NCI-H774 (cell line): ENCODE data around the gene PTK6.
"Not testable (repeated sequence)": the region's sequence is repeated elsewhere in the genome, so short reads cannot be mapped to it uniquely, and the experiment has no call there.

ENCODE experiments used
- DNase-seq: peaks from one replicate; lab custom pipeline; 2025; lab: John Stamatoyannopoulos, UW

Gene PTK6

DNA sequence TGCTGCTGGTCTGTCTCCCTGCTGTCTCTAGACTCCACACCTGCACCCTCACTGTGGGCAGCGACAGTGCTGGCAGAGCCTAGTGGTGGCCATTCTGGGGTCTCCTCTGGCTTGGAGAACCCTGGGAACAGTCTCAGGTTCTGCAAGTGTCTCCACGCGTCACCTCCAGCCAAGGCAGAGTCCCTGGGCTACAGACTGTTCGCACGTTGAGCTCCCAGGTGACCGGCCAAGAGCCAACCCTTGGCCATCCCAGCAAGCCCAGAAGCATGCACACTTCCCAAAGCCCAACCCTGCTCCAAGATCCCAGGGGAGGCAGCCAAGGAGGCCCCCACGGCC is 43.1 kb downstream of the PTK6 start:
- no peak for DNase-seq

DNA sequence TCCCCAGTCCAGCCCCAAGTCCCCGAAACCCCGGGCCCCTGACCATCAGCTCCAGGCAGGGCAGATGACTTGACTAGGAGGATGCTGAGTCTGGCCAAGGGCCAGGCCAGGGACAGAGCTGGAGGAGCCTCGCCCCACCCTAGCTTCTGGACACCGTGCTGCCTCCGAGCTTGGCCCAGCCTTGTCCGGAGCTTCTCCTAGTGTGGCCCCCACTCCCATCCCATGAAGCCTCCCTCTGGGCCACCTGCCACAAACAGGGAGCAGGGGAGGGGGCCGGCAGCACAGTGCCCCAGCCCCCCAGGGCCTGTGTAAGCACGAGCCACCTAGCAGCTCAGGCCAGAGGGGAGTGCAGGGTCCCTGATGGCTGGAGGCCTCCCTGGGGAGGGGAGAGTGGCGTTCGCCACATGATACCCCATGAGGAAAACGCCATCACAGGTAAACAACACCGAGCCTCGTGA is 43.6 kb downstream of the PTK6 start:
- no peak for DNase-seq

DNA sequence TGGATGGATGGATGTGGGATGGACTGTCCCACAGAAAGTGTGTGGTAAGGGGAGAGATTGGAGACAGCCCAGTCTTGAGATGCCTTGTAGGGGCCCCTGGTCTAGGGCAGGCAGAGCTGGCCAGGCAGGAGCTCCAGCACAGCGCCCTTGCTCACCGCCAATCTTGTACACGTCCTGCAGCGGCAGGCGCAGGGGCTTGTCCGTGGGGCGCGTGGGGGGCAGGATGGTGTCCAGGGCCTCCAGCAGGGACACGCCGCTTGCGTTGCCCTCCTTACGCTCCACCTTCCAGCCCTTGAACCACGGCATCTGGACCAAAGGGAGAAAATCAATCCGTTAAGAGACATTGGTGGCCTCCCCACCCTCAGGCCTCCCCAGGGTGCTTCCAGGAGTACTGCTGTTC is 44.2 kb downstream of the PTK6 start:
- no peak for DNase-seq

DNA sequence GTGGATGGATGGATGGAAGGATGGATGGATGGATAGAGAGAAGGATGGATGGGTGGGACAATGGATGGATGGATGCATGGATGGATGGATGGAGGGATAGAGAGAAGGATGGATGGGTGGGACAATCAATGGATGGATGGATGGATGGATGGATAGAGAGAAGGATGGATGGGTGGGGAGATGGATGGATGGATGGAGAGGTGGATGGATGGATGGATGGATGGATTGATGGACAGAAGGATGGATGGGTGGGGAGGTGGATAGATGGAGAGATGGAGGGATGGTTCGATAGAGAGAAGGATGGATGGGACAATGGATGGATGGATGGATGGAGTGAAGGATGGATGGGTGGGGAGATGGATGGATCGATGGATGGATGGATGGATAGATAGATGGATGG is 44.7 kb downstream of the PTK6 start:
- DNase-seq = no peak

DNA sequence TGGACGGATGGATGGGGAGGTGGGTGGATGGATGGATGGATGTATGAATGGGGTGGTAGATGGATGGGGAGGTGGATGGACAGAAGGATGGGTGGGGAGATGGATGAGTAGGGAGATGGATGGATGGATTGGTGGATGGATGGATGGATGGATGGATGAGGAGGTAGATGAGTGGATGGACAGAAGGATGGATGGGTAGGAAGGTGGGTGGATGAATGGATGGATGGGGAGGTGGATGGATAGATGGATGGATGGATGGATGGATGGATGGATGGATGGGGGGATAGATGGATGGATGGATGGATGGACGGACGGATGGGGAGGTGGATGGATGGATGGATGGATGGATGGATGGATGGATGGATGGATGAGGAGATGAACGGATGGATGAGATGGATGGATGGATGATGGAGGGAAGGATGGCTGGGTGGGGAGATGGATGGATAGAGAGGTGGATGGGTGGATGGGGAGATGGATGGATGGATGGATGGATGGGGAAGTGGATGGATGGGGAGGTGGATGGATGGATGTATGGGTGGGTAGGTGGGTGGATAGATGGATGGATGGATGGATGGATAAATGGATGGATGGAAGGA is 45.4 kb downstream of the PTK6 start:
- DNase-seq = no peak

DNA sequence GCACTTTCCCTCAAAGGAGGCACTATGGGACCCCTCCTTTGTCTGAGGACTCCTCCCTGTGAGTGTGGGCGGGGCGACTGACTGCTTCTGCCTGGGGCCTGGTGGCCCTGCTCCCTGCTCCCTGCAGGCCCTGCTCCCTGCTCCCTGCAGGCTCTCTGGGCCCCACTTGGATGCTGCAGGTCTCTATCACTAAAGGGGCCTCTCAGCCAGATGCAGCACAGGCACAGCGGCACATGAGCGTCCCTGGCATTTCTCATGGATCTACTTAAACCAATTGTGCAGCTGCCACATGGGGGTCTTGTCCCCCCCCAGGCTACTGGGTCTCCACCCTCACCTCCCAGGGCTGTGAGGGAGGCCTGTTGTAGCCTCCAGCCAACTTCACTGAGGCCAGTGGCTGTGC is 46.1 kb downstream of the PTK6 start:
- no peak for DNase-seq

DNA sequence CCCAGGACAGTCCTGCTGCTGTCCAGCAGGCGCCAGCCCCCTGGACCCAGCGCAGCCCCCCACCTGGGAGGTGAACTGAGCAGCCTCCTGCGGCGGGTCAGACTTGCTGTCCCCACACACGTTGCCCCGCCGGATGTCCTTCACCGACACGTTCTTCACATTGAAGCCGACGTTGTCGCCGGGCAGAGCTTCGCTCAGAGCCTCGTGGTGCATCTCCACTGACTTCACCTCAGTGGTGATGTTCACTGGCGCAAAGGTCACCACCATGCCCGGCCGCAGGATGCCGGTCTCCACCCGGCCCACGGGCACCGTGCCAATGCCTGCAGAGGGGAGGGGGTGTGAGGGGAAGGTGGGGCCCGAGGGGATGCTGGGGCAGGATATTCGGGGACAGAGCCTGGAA is 46.8 kb downstream of the PTK6 start:
- DNase-seq = no peak

DNA sequence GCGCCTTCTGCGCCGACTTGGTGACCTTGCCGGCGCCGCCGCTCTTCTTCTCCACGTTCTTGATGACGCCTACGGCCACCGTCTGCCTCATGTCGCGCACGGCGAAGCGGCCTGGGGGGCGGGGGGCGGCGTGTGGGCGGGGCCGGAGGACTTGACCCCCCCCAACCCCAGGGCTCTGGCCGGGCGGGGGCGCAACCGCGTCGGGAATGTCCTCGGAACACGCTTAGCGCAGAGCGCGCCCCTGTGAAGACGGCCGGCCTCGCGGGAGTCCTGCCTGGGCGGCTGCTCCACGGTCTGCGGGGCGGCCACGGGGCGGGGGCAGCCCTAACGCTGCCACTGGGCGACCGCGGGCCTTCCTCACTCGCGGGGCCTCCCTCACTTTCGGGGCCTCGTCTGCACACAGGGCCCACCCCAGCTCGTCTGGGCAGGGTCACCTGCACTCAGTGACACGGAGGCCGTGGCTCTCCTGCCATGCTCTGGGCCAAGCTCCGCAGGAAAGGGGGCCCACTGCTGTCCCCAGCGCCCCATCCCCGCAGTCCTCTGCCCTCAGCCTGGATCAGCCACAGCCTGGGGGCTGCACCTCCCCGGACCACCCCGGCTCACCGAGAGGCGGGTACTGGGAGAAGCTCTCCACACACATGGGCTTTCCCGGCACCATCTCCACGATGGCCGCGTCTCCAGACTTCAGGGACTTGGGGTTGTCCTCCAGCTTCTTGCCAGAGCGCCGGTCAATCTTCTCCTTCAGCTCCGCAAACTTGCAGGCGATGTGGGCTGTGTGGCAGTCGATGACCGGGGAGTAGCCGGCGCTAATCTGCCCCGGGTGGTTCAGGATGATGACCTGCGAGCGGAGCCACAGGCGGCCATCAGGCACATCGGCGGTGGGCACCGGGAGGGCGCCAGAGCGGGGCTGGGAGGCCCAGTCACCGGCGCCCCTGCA is 48.6 kb downstream of the PTK6 start:
- DNase-seq = no peak

DNA sequence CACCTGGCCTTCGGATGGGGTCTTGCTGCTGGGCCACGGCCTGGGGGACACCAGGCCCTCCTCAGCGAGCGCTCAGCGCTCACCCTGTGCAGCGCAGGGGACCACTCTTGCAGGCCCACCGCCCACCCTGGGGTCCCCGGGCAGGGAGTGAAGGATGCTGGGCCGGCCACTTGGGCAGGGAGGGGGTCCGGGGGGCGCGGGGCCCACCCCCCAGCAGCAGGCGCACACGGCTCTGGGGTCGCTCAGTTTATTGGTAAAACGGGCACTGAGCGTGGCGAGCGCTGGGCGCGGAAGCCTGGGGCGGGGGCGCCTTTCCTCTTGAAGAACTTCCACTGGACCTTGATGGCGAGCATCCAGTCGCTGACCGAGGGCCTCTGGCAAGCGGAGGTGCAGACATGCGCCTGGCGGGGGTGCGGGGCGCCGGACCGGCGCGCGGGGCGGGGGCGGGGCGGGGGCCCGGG is 49.4 kb downstream of the PTK6 start:
- no peak for DNase-seq

DNA sequence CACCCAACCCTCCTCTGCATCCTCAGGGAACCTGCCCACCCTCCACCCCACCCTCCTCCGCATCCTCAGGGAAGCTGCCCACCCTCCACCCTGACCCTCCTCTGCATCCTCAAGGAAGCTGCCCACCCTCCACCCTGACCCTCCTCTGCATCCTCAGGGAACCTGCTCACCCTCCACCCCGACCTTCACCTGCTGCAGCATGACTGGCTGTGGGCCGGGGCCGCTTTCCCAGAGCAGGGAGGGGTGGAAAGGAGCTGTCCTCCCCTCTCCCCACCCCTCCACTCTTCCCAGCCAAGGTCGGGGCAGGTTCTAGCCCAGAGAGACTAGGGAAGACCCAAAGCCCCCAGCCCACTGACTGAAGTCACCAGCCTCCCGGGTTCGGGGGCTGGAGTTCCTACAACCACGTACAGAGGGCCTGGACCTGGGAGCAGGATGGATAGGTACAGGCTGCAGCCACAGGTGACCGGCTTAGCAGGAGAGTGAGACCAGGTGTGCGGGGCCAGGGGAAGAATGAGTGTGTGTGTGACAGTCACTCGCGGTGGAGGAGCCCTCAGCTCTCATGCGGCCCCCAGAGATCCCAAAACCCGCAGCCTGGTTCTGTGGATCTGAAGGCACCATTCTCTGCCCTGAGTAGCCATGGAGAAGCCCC is 49.9 kb downstream of the PTK6 start:
- no peak for DNase-seq

DNA sequence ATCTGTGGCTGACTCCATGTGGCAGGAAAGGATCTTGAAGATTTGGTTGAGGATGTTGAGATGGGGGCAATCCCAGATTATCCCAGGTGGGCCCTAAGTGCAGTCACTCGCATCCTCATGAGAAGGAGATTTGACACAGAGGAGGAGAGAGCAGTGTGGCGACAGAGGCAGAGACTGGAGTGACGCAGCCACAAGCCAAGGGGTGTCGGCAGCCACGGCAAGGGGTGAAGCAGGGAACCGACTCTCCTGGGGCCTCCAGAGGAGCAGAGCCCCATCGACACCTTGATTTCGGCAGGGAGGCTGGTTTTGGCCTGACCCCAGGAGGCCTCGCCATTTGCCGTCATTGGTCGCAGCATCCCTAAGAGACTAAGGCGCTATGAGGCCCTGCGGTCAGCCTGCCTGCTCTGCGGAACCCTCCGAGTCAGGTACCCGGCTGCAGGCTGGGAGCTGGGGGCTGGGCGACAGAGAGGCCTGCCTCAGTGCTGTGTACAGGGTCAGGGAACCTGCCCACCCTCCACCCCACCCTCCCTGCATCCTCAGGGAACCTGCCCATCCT is 50.8 kb downstream of the PTK6 start:
- DNase-seq = no peak

DNA sequence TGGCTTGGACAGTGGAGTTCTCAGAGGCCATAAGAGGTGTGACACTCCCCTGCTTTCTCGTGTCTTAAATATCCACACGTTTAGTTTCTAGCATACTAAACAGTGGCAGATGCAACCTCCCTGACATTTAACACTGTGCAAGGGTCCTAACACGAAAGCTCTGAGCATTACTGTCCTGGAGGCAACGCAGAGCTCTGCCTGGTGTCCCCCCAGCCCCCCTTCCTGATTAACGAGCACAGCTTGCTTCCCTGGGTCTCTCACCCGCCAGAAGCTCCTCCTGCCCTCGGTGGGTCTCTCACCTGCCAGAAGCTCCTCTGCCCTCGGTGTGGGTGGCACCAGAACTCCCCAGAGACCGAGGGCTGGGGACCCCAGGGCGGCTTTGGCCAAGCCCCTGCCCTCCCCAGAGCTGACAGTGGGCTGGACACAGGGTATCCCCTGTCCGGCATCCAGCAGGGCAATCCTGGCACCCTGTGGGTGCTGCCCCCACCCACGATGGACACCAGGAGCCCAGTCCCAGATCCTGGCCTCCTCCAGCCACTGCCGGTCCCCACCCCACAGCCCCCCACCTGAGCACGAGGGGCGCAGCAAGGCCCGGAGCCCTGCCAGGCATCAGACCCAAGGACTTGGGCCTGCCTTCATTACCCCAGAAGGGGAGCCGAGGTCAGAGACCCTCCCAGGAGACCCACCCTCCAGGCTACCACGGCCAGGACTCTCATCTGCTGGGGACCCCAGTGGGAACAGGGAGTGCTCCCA is 52.3 kb downstream of the PTK6 start:
- no peak for DNase-seq

DNA sequence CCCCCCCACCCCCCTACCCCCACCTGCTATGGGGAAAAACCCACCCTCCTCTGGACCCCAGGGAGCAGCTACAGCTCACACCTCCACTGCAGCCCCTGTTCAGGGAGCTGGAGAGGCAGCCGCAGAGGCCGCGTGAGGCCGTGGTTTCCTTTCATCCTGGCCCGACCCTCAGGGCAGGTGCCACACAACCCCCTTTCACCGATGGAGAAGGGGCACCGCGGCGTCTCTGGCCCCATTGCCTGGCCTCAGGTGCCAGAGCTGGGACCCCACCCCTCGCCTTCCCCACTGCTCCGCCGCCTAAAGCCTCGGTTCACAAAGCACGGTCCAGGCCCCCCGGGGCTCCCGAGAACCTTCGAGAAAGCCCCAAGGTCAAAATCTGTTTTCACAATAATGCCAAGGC is 52.9 kb downstream of the PTK6 start:
- DNase-seq = no peak

DNA sequence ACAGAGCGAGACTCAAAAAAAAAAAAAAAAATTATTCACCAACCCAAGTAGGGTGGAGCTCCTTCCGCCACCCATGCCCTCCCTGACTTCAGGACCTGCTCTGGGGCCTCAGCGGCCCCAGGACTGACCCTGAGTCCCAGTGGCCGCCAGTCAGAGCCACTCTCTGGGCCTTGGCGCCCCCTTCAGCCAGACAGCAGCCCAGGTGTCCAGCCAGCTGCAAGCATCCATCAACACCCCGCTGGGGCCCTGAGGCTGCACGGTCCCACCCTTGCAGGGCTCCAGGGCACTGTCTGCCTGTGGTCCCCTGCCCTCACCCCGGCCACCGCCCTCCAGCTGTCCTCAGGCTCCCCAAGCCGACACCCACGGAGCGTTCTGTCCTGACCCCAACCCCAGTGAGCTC is 53.3 kb downstream of the PTK6 start:
- no peak for DNase-seq

DNA sequence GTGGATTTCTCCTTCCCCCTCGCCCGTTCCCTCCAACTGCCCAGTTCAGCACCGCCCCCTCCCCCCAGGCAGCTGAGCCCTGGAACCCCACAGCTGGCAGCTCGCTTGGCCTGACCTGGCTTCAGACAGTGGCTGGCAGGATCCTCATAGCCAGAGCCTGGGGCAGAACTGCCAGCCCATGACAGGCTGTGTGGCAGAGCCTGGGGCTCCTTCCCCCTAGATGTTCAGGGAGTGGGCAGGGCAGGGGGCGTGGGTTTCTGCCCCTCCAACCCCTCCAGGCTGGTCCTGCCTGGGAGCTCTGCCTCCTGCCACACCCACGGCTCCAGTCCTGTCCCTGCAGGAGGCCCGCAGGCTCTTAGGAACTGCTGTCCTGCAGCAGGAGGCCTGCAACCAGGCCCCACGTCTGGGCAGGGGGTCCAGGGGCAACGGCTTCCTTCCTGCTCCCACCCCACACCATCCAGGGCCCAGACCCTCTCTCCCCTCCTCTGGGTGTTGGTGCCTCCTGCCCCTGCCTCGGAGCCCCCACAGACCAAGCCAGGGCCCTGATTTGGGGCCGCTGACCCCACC is 55.1 kb downstream of the PTK6 start:
- DNase-seq = no peak

DNA sequence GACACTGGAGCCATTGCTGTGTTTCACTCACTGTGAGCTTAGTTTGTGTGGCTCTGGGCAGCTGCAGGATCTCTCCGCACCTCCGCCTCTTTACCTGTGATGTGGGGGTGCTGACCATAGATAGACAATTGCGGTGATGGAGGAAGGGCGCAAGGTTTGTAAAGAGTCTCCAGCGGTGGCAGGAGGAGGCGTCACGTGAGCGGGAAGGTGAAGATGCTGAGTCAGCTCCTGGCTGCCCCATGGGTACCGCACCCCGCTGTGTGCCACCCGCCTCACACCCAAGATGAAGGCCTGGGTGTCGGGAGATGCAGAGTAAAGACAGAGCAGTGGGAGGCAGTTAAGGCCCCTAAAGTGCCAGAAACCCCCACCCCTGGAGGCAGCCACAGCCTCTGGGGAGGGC is 55.7 kb downstream of the PTK6 start:
- DNase-seq = no peak

DNA sequence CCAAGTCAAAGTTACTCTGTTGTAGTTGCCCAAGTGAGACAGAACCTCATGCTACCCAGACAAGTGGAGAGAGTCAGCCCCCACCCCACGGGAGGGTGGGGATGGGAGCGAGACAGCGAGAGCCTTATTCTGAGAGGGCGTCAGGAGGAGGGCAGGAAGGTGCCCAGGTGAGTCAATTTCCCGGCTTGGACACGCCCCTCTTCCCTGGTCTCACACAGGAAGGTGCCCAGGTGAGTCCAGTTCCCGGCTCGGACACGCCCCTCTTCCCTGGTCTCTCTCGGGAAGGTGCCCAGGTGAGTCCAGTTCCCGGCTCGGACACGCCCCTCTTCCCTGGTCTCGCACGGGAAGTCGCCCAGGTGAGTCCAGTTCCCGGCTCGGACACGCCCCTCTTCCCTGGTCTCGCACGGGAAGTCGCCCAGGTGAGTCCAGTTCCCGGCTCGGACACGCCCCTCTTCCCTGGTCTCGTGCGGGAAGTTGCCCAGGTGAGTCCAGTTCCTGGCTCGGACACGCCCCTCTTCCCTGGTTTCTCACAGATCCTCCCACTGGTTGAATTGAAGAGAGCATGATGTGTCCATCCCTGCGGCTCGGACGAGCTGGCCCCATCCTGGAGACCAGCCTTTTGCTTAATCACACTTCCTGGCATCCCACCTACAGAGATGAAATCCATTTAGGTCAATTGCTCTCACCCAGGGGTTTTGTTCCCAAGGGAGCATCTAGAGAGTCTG is 57.3 kb downstream of the PTK6 start:
- DNase-seq = not testable (repeated sequence)

DNA sequence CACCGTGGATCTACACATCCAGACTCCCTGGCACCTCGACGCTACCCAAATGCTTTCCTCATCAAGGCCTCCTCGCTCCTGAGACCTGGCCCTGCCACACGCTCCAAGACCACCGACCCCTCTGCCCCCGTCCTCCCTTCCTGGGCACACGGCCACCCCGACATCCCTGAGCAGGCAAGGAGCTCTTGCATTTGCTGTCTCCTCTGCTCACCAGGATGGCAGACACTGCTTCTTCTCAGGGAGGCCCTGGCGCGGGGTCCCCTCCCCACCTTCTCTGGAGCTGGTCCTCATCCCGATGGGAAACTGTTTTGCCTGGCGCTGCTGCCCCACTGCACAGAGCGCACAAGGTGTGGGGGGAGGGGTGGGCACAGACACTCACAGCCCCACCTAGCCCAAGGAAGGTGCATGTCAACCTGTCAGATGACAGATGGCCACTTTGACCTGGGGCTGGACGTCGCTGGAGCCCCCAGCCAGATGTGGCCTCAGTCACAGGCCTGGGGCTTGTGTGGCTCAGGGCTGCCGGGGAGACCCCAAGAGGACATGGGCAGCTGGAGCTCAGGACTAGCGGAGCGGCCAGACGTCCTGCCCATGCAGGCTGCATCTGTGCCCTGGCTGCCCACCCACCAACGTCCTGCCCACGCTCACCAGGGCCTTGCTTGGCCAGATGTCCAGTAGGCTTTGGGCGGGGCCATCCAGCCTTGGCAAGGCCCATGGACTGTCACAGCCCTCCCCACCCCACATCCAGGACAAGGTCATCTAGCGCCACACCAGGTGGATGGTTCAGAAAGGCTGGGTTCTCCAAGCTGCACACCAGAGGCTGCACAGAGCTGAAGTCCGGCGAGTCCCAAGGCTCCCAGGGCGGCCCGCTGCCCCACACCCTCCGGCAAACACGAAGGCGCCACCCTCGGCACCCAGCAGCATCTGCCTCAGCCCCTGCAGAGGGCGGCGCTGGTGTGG is 58.6 kb downstream of the PTK6 start:
- DNase-seq = no peak
